ENCODE data around the gene MIGA1.
"Not testable (repeated sequence)": the region's sequence is repeated elsewhere in the genome, so short reads cannot be mapped to it uniquely, and the experiment has no call there.

Gene MIGA1

GRCh38 chr1:77741316-77741715, 38.1 kb upstream of the MIGA1 start:
- H3F3A ChIP-seq (ENCODE audit: control insufficient read depth, insufficient read depth): no peaks in the 10 kb centered on the region
- H3K36me3 ChIP-seq (ENCODE audit: control insufficient read depth, low read length): peaks cover 15% of the 10 kb centered on the region
- no peak overlapping the region for H3K4me3 ChIP-seq (ENCODE audit: low read length)
- no peaks in the 10 kb centered on the region for H3K4me1 ChIP-seq (ENCODE audit: control insufficient read depth, low read length)
- no peaks in the 10 kb centered on the region for H3K27me3 ChIP-seq (ENCODE audit: control insufficient read depth, low read length)
- no peaks in the 10 kb centered on the region for H3K9me3 ChIP-seq (ENCODE audit: control insufficient read depth, insufficient read depth, low read length)
- no peaks in the 10 kb centered on the region for H4K20me1 ChIP-seq (ENCODE audit: control insufficient read depth, insufficient read depth, low read depth, low read length)
- no peak overlapping the region for H3K4me2 ChIP-seq (ENCODE audit: low read length)
- no peaks in the 10 kb centered on the region for H3K9me2 ChIP-seq (replicated peaks; ENCODE audit: control insufficient read depth, low read length)
- H3K79me2 ChIP-seq (ENCODE audit: control insufficient read depth, low read length): peaks cover 30% of the 10 kb centered on the region
- H3K27ac ChIP-seq (ENCODE audit: low read depth, low read length): no peak overlapping the region
- TF ChIP-seq CTCF (IDR thresholded peaks at IDR 0.05; ENCODE audit: low read depth, low read length, poor library complexity, severe bottlenecking) (no peak), EZH2phosphoT487 (IDR thresholded peaks at IDR 0.05; ENCODE audit: borderline replicate concordance, low read length) (no peak)

DNA sequence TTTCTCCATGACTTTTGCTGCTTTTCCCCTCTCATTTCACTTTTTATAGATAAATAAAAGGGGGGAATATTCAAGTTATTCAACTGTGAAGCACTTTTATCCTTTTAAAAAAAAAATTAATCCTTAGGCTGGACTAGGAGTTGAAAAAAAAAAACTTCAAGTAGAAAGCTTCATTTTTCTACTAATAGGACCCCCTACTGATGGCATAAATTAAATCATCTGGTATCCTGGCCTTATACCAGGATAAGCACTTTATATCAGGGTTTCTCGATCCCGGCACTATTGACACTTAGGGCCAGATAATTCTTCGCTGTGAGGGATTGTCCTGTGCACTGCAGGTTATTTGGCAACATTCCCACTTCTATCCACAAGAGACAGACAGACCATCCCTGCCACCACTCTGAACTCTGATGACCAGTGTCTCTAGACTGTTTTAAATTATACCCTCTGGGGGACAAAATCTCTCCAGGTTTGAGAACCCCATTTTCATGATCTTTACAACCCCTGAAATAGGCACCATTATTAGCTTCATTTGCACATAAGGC, 37.4 kb upstream of the MIGA1 start:
- Histone ChIP-seq H3K9me3 (ENCODE audit: control insufficient read depth, insufficient read depth, low read length) (no peaks in the 10 kb centered on the region), H3F3A (ENCODE audit: control insufficient read depth, insufficient read depth) (no peaks in the 10 kb centered on the region), H3K36me3 (ENCODE audit: control insufficient read depth, low read length) (peaks cover 15% of the 10 kb centered on the region), H3K79me2 (ENCODE audit: control insufficient read depth, low read length) (peaks cover 35% of the 10 kb centered on the region), H3K4me2 (ENCODE audit: low read length) (no peak overlapping the region), H3K27me3 (ENCODE audit: control insufficient read depth, low read length) (no peaks in the 10 kb centered on the region), H3K4me1 (ENCODE audit: control insufficient read depth, low read length) (no peaks in the 10 kb centered on the region), H3K27ac (ENCODE audit: low read depth, low read length) (no peak overlapping the region), H4K20me1 (ENCODE audit: control insufficient read depth, insufficient read depth, low read depth, low read length) (no peaks in the 10 kb centered on the region), H3K9me2 (replicated peaks; ENCODE audit: control insufficient read depth, low read length) (no peaks in the 10 kb centered on the region), H3K4me3 (ENCODE audit: low read length) (no peak overlapping the region)
- TF ChIP-seq CTCF (IDR thresholded peaks at IDR 0.05; ENCODE audit: low read depth, low read length, poor library complexity, severe bottlenecking) (no peak), EZH2phosphoT487 (IDR thresholded peaks at IDR 0.05; ENCODE audit: borderline replicate concordance, low read length) (no peak)

DNA sequence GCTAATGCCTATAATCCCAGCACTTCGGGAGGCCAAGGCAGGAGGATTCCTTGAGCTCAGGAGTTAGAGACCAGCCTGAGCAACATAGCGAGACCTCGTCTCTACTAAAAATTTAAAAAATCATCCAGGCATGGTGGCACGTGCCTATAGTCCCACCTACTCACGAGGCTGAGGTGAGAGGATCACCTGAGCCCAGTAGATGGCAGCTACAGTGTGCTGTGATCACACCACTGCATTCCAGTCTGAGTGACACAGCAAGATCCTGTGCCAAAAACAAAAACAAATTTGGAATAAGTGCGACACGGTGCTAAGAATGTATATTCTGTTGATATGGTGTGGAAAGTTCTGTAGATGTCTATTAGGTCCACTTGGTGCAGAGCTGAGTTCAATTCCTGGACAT, 34.9 kb upstream of the MIGA1 start:
- Histone ChIP-seq H3K9me2 (replicated peaks; ENCODE audit: control insufficient read depth, low read length) (no peaks in the 10 kb centered on the region), H3F3A (ENCODE audit: control insufficient read depth, insufficient read depth) (no peaks in the 10 kb centered on the region), H4K20me1 (ENCODE audit: control insufficient read depth, insufficient read depth, low read depth, low read length) (no peaks in the 10 kb centered on the region), H3K4me2 (ENCODE audit: low read length) (no peak overlapping the region), H3K27me3 (ENCODE audit: control insufficient read depth, low read length) (no peaks in the 10 kb centered on the region), H3K4me1 (ENCODE audit: control insufficient read depth, low read length) (no peaks in the 10 kb centered on the region), H3K9me3 (ENCODE audit: control insufficient read depth, insufficient read depth, low read length) (no peaks in the 10 kb centered on the region), H3K27ac (ENCODE audit: low read depth, low read length) (no peak overlapping the region), H3K4me3 (ENCODE audit: low read length) (no peak overlapping the region), H3K79me2 (ENCODE audit: control insufficient read depth, low read length) (peaks cover 60% of the 10 kb centered on the region), H3K36me3 (ENCODE audit: control insufficient read depth, low read length) (peaks cover 4% of the 10 kb centered on the region; the same call in 1 of the 2 replicates)
- no peak for TF ChIP-seq CTCF (IDR thresholded peaks at IDR 0.05; ENCODE audit: low read depth, low read length, poor library complexity, severe bottlenecking)
- no peak for TF ChIP-seq EZH2phosphoT487 (IDR thresholded peaks at IDR 0.05; ENCODE audit: borderline replicate concordance, low read length)

- not testable (repeated sequence) for H3K9me3 ChIP-seq (ENCODE audit: control insufficient read depth, insufficient read depth, low read length); H3F3A ChIP-seq (ENCODE audit: control insufficient read depth, insufficient read depth); H3K36me3 ChIP-seq (ENCODE audit: control insufficient read depth, low read length); H4K20me1 ChIP-seq (ENCODE audit: control insufficient read depth, insufficient read depth, low read depth, low read length); H3K27ac ChIP-seq (ENCODE audit: low read depth, low read length); H3K4me2 ChIP-seq (ENCODE audit: low read length); H3K9me2 ChIP-seq (replicated peaks; ENCODE audit: control insufficient read depth, low read length); H3K4me3 ChIP-seq (ENCODE audit: low read length); H3K4me1 ChIP-seq (ENCODE audit: control insufficient read depth, low read length); H3K27me3 ChIP-seq (ENCODE audit: control insufficient read depth, low read length)
- peaks cover 85% of the 10 kb centered on the region for H3K79me2 ChIP-seq (ENCODE audit: control insufficient read depth, low read length)
Measured at GRCh38 chr1:77749489-77749888, 30.0 kb upstream of the MIGA1 start.
